ELF-1 (cell line): ENCODE data around the gene MAP3K20.
A peak's percentile ranks its signal among the peaks of the same experiment; 100 is the strongest.

Experiments
- DNase-seq: peaks from one replicate; pipeline ENCODE4 v3.0.0-alpha.2; 2016; ENCODE audit warnings: low read depth, low spot score

The MAP3K20 gene

GRCh38 chr2:173050684-173051083, 25.0 kb upstream of the MAP3K20 start:
- DNase-seq = no peak

GRCh38 chr2:173051463-173052215, 24.0 kb upstream of the MAP3K20 start:
- DNase-seq = no peak

- DNase-seq = no peak
Observed at GRCh38 chr2:173053043-173053699, 22.5 kb upstream of the MAP3K20 start.

GRCh38 chr2:173054466-173054865, 21.2 kb upstream of the MAP3K20 start:
- no peak for DNase-seq

- DNase-seq = no peak
Observed at GRCh38 chr2:173056705-173057364, 18.8 kb upstream of the MAP3K20 start.

- no peak for DNase-seq
Observed at GRCh38 chr2:173058097-173058496, 17.5 kb upstream of the MAP3K20 start.

- DNase-seq = no peak
Observed at GRCh38 chr2:173058673-173059072, 17.0 kb upstream of the MAP3K20 start.

GRCh38 chr2:173059292-173059691, 16.4 kb upstream of the MAP3K20 start:
- no peak for DNase-seq

GRCh38 chr2:173059971-173060461, 15.6 kb upstream of the MAP3K20 start:
- no peak for DNase-seq

GRCh38 chr2:173062801-173063200, 12.8 kb upstream of the MAP3K20 start:
- DNase-seq = no peak

- DNase-seq = no peak
Observed at GRCh38 chr2:173064151-173064805, 11.4 kb upstream of the MAP3K20 start.

GRCh38 chr2:173066887-173067676, 8.6 kb upstream of the MAP3K20 start:
- no peak for DNase-seq

- peak; percentile 19 for DNase-seq
Observed at GRCh38 chr2:173075056-173075780, 428 bp upstream of the MAP3K20 start.

- DNase-seq = peak; percentile 67
Observed at GRCh38 chr2:173076581-173077345, 1.1 kb downstream of the MAP3K20 start.

GRCh38 chr2:173077506-173078177, 2.0 kb downstream of the MAP3K20 start:
- no peak for DNase-seq

GRCh38 chr2:173079141-173079540, 3.5 kb downstream of the MAP3K20 start:
- no peak for DNase-seq

- DNase-seq = no peak
Observed at GRCh38 chr2:173079973-173080860, 4.6 kb downstream of the MAP3K20 start.

GRCh38 chr2:173086518-173087213, 11.0 kb downstream of the MAP3K20 start:
- DNase-seq = no peak
